HG02642 (cell line): Measurements from ENCODE around the gene FN1.

ENCODE experiments used
- ATAC-seq: cut with Tn5 transposase; IDR thresholded peaks from one replicate; pipeline ENCODE4 v1.9.1; 2021; ENCODE audit warnings: mild to moderate bottlenecking; ENCODE audit not compliant: unreplicated experiment, poor library complexity

The FN1 gene

GRCh38 chr2:215447056-215447455 is 11.2 kb upstream of the FN1 start:
- no peak for ATAC-seq

GRCh38 chr2:215442401-215442787 is 6.5 kb upstream of the FN1 start:
- no peak for ATAC-seq

GRCh38 chr2:215441560-215442400 is 5.9 kb upstream of the FN1 start:
- ATAC-seq: no peak

GRCh38 chr2:215439980-215440512 is 4.2 kb upstream of the FN1 start:
- no peak for ATAC-seq

- ATAC-seq: no peak
Observed at GRCh38 chr2:215439404-215439803, 3.5 kb upstream of the FN1 start.

GRCh38 chr2:215437614-215438013 is 1.7 kb upstream of the FN1 start:
- no peak for ATAC-seq

GRCh38 chr2:215436705-215437565 is 1.1 kb upstream of the FN1 start:
- ATAC-seq: peak; percentile 12

- peak; percentile 30 for ATAC-seq
Observed at GRCh38 chr2:215435280-215435869, 493 bp downstream of the FN1 start.

- no peak for ATAC-seq
Observed at GRCh38 chr2:215434447-215435279, 1.2 kb downstream of the FN1 start.

GRCh38 chr2:215432759-215433594 is 2.9 kb downstream of the FN1 start:
- ATAC-seq: no peak

- no peak for ATAC-seq
Observed at GRCh38 chr2:215431778-215432758, 3.8 kb downstream of the FN1 start.

- ATAC-seq: no peak
Observed at GRCh38 chr2:215431290-215431689, 4.6 kb downstream of the FN1 start.

GRCh38 chr2:215430528-215431187 is 5.2 kb downstream of the FN1 start:
- ATAC-seq: no peak

- no peak for ATAC-seq
Observed at GRCh38 chr2:215429424-215429823, 6.4 kb downstream of the FN1 start.

GRCh38 chr2:215428060-215428910 is 7.6 kb downstream of the FN1 start:
- no peak for ATAC-seq

GRCh38 chr2:215427585-215427984 is 8.3 kb downstream of the FN1 start:
- no peak for ATAC-seq
